Measurements from ENCODE around the gene DRG2. TPM values are rescaled to one million over a fixed set of nuclear protein-coding genes. Genes with fewer than 3 reads are reported as not detected.

The DRG2 gene
- total and polyA plus RNA-seq, 2 of the 13 experiments (the other 11 are each of a cell fraction or from before 2014, with no cell fraction given): 20.1 to 26.6 TPM

GRCh38 chr17:18087610-18088491 lies at the start of gene DRG2 (continued):
- peak; percentile 65 for TF ChIP-seq ZNF777 (CRISPR knock-in tag; IDR thresholded peaks at IDR 0.05)
- TF ChIP-seq SOX5 (CRISPR knock-in tag; IDR thresholded peaks at IDR 0.05; ENCODE audit: borderline replicate concordance): peak; percentile 75
- no peak for TF ChIP-seq NFE2L1 (CRISPR knock-in tag; IDR thresholded peaks at IDR 0.05; ENCODE audit: borderline replicate concordance)
- TF ChIP-seq MIXL1 (CRISPR knock-in tag; IDR thresholded peaks at IDR 0.05): peak; percentile 93
- no peak for TF ChIP-seq LBX2 (CRISPR knock-in tag; IDR thresholded peaks at IDR 0.05; ENCODE audit: borderline replicate concordance)
- TF ChIP-seq NFKB2 (CRISPR knock-in tag; IDR thresholded peaks at IDR 0.05; ENCODE audit: borderline replicate concordance): peak; percentile 88
- TF ChIP-seq ZNF331 (CRISPR knock-in tag; IDR thresholded peaks at IDR 0.05): peak; percentile 97
- no peak for TF ChIP-seq ZSCAN30 (CRISPR knock-in tag; IDR thresholded peaks at IDR 0.05)
- peak; percentile 87 for TF ChIP-seq ZNF598 (CRISPR knock-in tag; IDR thresholded peaks at IDR 0.05; ENCODE audit: borderline replicate concordance)
- no peak for TF ChIP-seq IRF1 (CRISPR knock-in tag; IDR thresholded peaks at IDR 0.05; ENCODE audit: low read depth)
- TF ChIP-seq MZF1 (CRISPR knock-in tag; IDR thresholded peaks at IDR 0.05; ENCODE audit: borderline replicate concordance): 0 out of 2 replicates have a peak, but pooled peaks have one; percentile 24
- TF ChIP-seq SRY (CRISPR knock-in tag; IDR thresholded peaks at IDR 0.05): peak; percentile 65; the same call in 1 of the 2 replicates
- TF ChIP-seq ZBTB25 (CRISPR knock-in tag; IDR thresholded peaks at IDR 0.05): peak; percentile 97
- peak; percentile 77; the same call in 1 of the 2 replicates for TF ChIP-seq ZNF609 (CRISPR knock-in tag; IDR thresholded peaks at IDR 0.05; ENCODE audit: borderline replicate concordance)
- 0 out of 2 replicates have a peak, but pooled peaks have one; percentile 32 for TF ChIP-seq TRAFD1 (CRISPR knock-in tag; IDR thresholded peaks at IDR 0.05; ENCODE audit: borderline replicate concordance)
- TF ChIP-seq FOXJ3 (CRISPR knock-in tag; IDR thresholded peaks at IDR 0.05; ENCODE audit: borderline replicate concordance): peak; percentile 88
- TF ChIP-seq ELF3 (CRISPR knock-in tag; IDR thresholded peaks at IDR 0.05): peak; percentile 81; the same call in 1 of the 2 replicates
- peak; percentile 20; the same call in 1 of the 2 replicates for TF ChIP-seq ZNF296 (CRISPR knock-in tag; conservative IDR thresholded peaks at IDR 0.05)

Data from HepG2 (cell line).